ENCODE results near the gene RNASEH2A. TPM values are rescaled to one million over a fixed set of nuclear protein-coding genes. Genes with fewer than 3 reads are reported as not detected.
A peak's percentile ranks its signal among the peaks of the same experiment; 100 is the strongest.

RNASEH2A gene
- polyA plus RNA-seq, 1 donor (not counting 4 experiments of a cell fraction or from before 2014, with no cell fraction given), result 19.7 TPM

DNA sequence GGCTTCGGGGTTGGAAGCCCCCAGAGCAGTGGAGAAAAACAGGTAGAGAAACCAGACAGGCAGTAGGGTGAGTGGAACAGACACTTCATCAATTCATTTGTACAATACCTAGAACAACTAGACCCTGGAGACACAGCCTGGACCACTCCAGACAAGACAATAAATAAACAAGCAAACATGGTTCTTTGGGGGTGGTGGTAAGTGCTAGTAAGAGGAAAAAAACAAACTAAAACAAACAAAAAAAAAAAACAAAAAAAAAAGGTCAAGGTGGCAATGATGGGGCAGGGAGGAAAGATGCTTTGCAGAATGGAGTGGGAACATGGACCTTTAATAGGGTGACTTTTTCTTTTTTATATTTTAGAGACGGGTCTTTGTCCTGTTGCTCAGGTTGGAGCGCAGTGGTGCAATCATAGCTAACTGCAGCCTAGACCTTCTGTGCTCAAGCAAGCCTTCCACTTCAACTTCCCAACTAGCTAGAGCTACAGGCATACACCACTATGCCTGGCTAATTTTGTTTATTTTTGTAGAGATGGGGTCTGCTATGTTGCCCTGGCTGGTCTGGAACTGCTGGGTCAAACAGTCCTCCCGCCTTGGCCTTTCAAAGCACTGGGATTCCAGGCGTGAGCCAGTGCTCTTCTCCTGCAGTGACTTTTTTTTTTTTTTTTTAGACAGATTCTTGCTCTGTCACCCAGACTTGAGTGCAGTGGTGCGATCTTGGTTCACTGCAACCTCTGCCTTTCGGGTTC lies 12.0 kb upstream of the RNASEH2A start:
- DNase-seq (ENCODE audit: low read depth, low spot score), result no peak
- peaks cover under 1 to 2% of the 10 kb centered on the region in 2 experiments for H3K36me3 ChIP-seq (ENCODE audit: control insufficient read depth in 2 of 2, extremely low read depth in 1 of 2, insufficient read depth in 2 of 2, low read length in 2 of 2)
- no peak overlapping the region for H2AFZ ChIP-seq (ENCODE audit: control insufficient read depth, low read length)
- H3K27ac ChIP-seq (ENCODE audit: control insufficient read depth, insufficient read depth, low read length), result peak overlapping the region; percentile 98
- peak overlapping the region in 2 of 3 experiments; percentile 9 to 73 for H3K4me3 ChIP-seq (ENCODE audit: control insufficient read depth in 2 of 3, extremely low read depth in 1 of 3, insufficient read depth in 2 of 3, low read depth in 1 of 3, low read length in 3 of 3)
- FAIRE-seq, result no peak
- dilution Hi-C loops (cut with MboI; ENCODE audit: extremely low pct_ligation_motif_present, low sequenced_read_pairs), result no loop called here
- peaks cover 19% of the 10 kb centered on the region for H3K79me2 ChIP-seq (ENCODE audit: control insufficient read depth, insufficient read depth, low read length)
- H4K20me1 ChIP-seq (ENCODE audit: control insufficient read depth, extremely low read depth, insufficient read depth, low read length), result peaks cover 11% of the 10 kb centered on the region
- no peaks in the 10 kb centered on the region for H3K9me3 ChIP-seq (ENCODE audit: control insufficient read depth, low read depth, low read length)
- H3K4me1 ChIP-seq (ENCODE audit: control insufficient read depth, extremely low read depth, insufficient read depth, low read length), result peaks cover 21% of the 10 kb centered on the region
- H3K27me3 ChIP-seq (ENCODE audit: control insufficient read depth, extremely low read depth, insufficient read depth, low read length), result no peaks in the 10 kb centered on the region
- TF ChIP-seq EZH2 (IDR thresholded peaks at IDR 0.05; ENCODE audit: low read length), result no peak
- TF ChIP-seq, protein P1, sequence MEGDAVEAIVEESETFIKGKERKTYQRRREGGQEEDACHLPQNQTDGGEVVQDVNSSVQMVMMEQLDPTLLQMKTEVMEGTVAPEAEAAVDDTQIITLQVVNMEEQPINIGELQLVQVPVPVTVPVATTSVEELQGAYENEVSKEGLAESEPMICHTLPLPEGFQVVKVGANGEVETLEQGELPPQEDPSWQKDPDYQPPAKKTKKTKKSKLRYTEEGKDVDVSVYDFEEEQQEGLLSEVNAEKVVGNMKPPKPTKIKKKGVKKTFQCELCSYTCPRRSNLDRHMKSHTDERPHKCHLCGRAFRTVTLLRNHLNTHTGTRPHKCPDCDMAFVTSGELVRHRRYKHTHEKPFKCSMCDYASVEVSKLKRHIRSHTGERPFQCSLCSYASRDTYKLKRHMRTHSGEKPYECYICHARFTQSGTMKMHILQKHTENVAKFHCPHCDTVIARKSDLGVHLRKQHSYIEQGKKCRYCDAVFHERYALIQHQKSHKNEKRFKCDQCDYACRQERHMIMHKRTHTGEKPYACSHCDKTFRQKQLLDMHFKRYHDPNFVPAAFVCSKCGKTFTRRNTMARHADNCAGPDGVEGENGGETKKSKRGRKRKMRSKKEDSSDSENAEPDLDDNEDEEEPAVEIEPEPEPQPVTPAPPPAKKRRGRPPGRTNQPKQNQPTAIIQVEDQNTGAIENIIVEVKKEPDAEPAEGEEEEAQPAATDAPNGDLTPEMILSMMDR (optimal IDR thresholded peaks at IDR 0.05 in 1 of 3, IDR thresholded peaks at IDR 0.05 in 1 of 3, conservative IDR thresholded peaks at IDR 0.05 in 1 of 3; ENCODE audit: extremely low read depth in 1 of 3, insufficient read depth in 2 of 3, low read length in 3 of 3), result no peak
- peak overlapping the region; percentile 97 for H3K9ac ChIP-seq (ENCODE audit: control insufficient read depth, extremely low read depth, insufficient read depth, low read length)
- H3K9me1 ChIP-seq (ENCODE audit: control insufficient read depth, extremely low read depth, insufficient read depth, low read length), result no peaks in the 10 kb centered on the region
- H3K4me2 ChIP-seq (ENCODE audit: control insufficient read depth, extremely low read depth, insufficient read depth, low read depth, low read length), result peak overlapping the region; percentile 33

DNA sequence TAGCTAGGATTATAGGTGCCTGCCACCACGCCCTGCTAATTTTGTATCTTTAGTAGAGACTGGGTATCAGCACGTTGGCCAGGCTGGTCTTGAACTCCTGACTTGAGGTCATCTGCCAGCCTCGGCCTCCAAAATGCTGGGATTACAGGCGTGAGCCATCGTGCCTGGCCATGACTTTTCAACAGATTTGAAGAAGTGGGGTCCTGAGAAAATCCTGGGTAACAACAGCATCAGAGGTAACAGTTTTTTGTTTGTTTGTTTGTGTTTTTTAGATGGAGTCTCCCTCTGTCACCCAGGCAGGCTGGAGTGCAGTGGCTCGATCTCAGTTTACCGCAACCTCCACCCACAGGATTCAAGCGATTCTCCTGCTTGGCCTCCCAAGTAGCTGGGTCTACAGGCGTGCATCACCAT lies 11.4 kb upstream of the RNASEH2A start:
- H2AFZ ChIP-seq (ENCODE audit: control insufficient read depth, low read length), result no peak overlapping the region
- no peaks in the 10 kb centered on the region for H3K9me3 ChIP-seq (ENCODE audit: control insufficient read depth, low read depth, low read length)
- DNase-seq (ENCODE audit: low read depth, low spot score) (no peak), FAIRE-seq (no peak)
- no peak overlapping the region for H3K4me2 ChIP-seq (ENCODE audit: control insufficient read depth, extremely low read depth, insufficient read depth, low read depth, low read length)
- H3K4me1 ChIP-seq (ENCODE audit: control insufficient read depth, extremely low read depth, insufficient read depth, low read length), result peaks cover 21% of the 10 kb centered on the region
- no peaks in the 10 kb centered on the region for H3K27me3 ChIP-seq (ENCODE audit: control insufficient read depth, extremely low read depth, insufficient read depth, low read length)
- no peak overlapping the region for H3K27ac ChIP-seq (ENCODE audit: control insufficient read depth, insufficient read depth, low read length)
- H3K9me1 ChIP-seq (ENCODE audit: control insufficient read depth, extremely low read depth, insufficient read depth, low read length), result no peaks in the 10 kb centered on the region
- dilution Hi-C loops (cut with MboI; ENCODE audit: extremely low pct_ligation_motif_present, low sequenced_read_pairs), result no loop called here
- peaks cover 4 to 7% of the 10 kb centered on the region in 2 experiments for H3K36me3 ChIP-seq (ENCODE audit: control insufficient read depth in 2 of 2, extremely low read depth in 1 of 2, insufficient read depth in 2 of 2, low read length in 2 of 2)
- no peak overlapping the region for H3K4me3 ChIP-seq (ENCODE audit: control insufficient read depth in 2 of 3, extremely low read depth in 1 of 3, insufficient read depth in 2 of 3, low read depth in 1 of 3, low read length in 3 of 3)
- H3K79me2 ChIP-seq (ENCODE audit: control insufficient read depth, insufficient read depth, low read length), result peaks cover 19% of the 10 kb centered on the region
- H4K20me1 ChIP-seq (ENCODE audit: control insufficient read depth, extremely low read depth, insufficient read depth, low read length), result peaks cover 11% of the 10 kb centered on the region
- TF ChIP-seq, protein P1 (optimal IDR thresholded peaks at IDR 0.05 in 1 of 3, IDR thresholded peaks at IDR 0.05 in 1 of 3, conservative IDR thresholded peaks at IDR 0.05 in 1 of 3; ENCODE audit: extremely low read depth in 1 of 3, insufficient read depth in 2 of 3, low read length in 3 of 3), result no peak
- TF ChIP-seq EZH2 (IDR thresholded peaks at IDR 0.05; ENCODE audit: low read length), result no peak
- no peak overlapping the region for H3K9ac ChIP-seq (ENCODE audit: control insufficient read depth, extremely low read depth, insufficient read depth, low read length)
